Spleen (tissue), 11 donors: ENCODE results near the gene TAOK2. TPM values are rescaled to one million over a fixed set of nuclear protein-coding genes. Genes with fewer than 3 reads are reported as not detected.
"Not testable (repeated sequence)": the region's sequence is repeated elsewhere in the genome, so short reads cannot be mapped to it uniquely, and the experiment has no call there.

Source experiments
- DNase-seq: peaks from one replicate; pipeline ENCODE4 v3.0.0-alpha.2; 2020
- H3K27ac ChIP-seq, 8 donors: fragments of 200-600 bp; sonication (generic) in 7 of 8; 1 replicate in 4 of 8; 2 replicates in 4 of 8; pipeline versions ENCODE4 v1.5.0 to v1.8.0; 2016 to 2021; ENCODE audit warnings: inconsistent platforms in 4 of 8, mild to moderate bottlenecking in 4 of 8, moderate library complexity in 1 of 8
- H3K27me3 ChIP-seq, 7 donors: fragments of 200-600 bp; sonication (generic) in 6 of 7; replicated peaks in 1 of 7; 1 replicate in 4 of 7; 2 replicates in 3 of 7; pipeline versions ENCODE4 v1.5.0 to v1.8.0; 2016 to 2021; ENCODE audit warnings: inconsistent platforms in 3 of 7, mild to moderate bottlenecking in 1 of 7
- H3K36me3 ChIP-seq, 6 donors: fragments of 200-600 bp; sonication (generic) in 5 of 6; 1 replicate in 4 of 6; 2 replicates in 2 of 6; pipeline versions ENCODE4 v1.5.0 to v1.8.0; 2016 to 2021; ENCODE audit warnings: inconsistent platforms in 2 of 6
- H3K4me1 ChIP-seq, 6 donors: fragments of 200-600 bp; sonication (generic) in 5 of 6; 1 replicate in 3 of 6; 2 replicates in 3 of 6; pipeline versions ENCODE4 v1.5.0 to v1.8.0; 2016 to 2021; ENCODE audit warnings: inconsistent platforms in 3 of 6
- H3K4me3 ChIP-seq, 8 donors: fragments of 200-600 bp; sonication (generic) in 7 of 8; 1 replicate in 4 of 8; 2 replicates in 4 of 8; pipeline versions ENCODE4 v1.5.0 to v1.8.0; 2016 to 2021; ENCODE audit warnings: inconsistent platforms in 4 of 8, mild to moderate bottlenecking in 4 of 8, moderate library complexity in 2 of 8
- H3K9me3 ChIP-seq, 8 donors: fragments of 200-600 bp; sonication (generic) in 7 of 8; 1 replicate in 4 of 8; 2 replicates in 4 of 8; pipeline versions ENCODE4 v1.5.0 to v1.8.0; 2016 to 2021; ENCODE audit warnings: inconsistent platforms in 4 of 8
- POLR2A ChIP-seq, 3 donors: fragments of 450-650 bp; IDR thresholded peaks; one replicate each; pipeline ENCODE4 v1.5.1; 2017; ENCODE audit warnings: antibody characterized with exemption in 3 of 3, mild to moderate bottlenecking in 1 of 3
- POLR2AphosphoS5 ChIP-seq, 3 donors: sonication (generic); formaldehyde crosslinking; IDR thresholded peaks; one replicate each; pipeline ENCODE4 v1.5.1; 2017; ENCODE audit warnings: antibody characterized with exemption in 3 of 3
- WGBS, 5 donors: extraction: QIAGEN DNeasy Blood & Tissue Kit in 3 of 5; methylation state at CpG; one replicate each; pipeline versions ENCODE4 v1.1.5 to v1.1.7; 2013 to 2018; 5-methylcytosine and 5-hydroxymethylcytosine counted together
- intact Hi-C: fragments of 100-400 bp; cut with DNase I; formaldehyde crosslinking; loops from one replicate; pipeline ENCODE4 v1.15.0; 2023; ENCODE audit warnings: low total_unique reads
- polyA plus RNA-seq, 3 donors: library from polyadenylated mRNA; stranded (reverse); fragments of 200-250 nt; gene quantifications; one replicate each; pipeline ENCODE4 v1.2.1, GENCODE V29; 2013
- total RNA-seq, 7 donors: library from RNA; depleted of rRNA in 3 of 7; stranded (reverse); fragments of >200 nt in 3 of 7; fragmentation: NEBNext Ultra II Directional in 4 of 7; extraction: Animal tissue kit (Norgen Biotek cat#: 25700) in 4 of 7; gene quantifications; one replicate each; pipeline versions ENCODE4 v1.1.0 to v1.2.1, GENCODE V29; 2016 to 2021
- TF ChIP-seq, protein P1 (sequence below), 11 experiments: fragments of 200-600 bp in 7 of 11; fragments of 450-650 bp in 4 of 11; sonication (generic) in 4 of 11; IDR thresholded peaks in 8 of 11; conservative IDR thresholded peaks in 3 of 11; 1 replicate in 7 of 11; 2 replicates in 4 of 11; pipeline versions ENCODE4 v1.4.0 to v1.8.0; 2016 to 2021; ENCODE audit warnings: antibody characterized with exemption in 11 of 11, inconsistent platforms in 4 of 11, mild to moderate bottlenecking in 1 of 11
- donor health status: healthy with polysubstance abuse.
- donor health status: DM: no; HTN: no; CAD: no; lungs with moderate emphysema.
- donor health status: DM: no; HTN: no; CAD: no.
- donor health status: Bipolar disorder and iron deficiency.
- donor health status: healthy.
- donor health status: DM: no; HTN: no; CAD: no.
- donor health status: DM: yes; HTN: yes; CAD: no.

TAOK2 gene
- total and polyA plus RNA-seq, 10 donors, result 13.2 to 96.5 (median 71.6) TPM

DNA sequence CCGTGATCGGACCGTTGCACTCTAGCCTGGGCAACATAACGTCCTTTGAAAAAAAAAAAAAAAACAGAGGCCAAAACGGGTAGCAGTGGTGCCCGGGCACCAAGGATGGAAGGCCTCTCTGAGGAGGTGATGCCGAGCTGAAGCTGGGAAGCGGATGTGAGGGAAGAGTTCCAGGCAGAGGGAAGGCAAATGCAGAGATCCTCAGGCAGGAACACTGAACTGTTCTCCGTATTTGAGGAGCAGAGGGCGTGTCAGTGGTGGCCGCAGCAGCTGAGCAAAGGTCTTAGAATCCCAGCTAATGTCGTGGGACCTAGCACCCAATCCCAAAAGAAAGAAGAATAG, 47.0 kb upstream of the TAOK2 start:
- Histone ChIP-seq H3K27me3 (no peaks in the 10 kb centered on the region), H3K27ac (peak overlapping the region; percentile 84 to 94 (median 89)), H3K36me3 (peaks cover 0 to 23% (median 14%) of the 10 kb centered on the region in 6 donors), H3K4me1 (peaks cover 12 to 40% (median 29%) of the 10 kb centered on the region in 6 donors), H3K4me3 (peak overlapping the region; percentile 89 to 100 (median 98)), H3K9me3 (no peaks in the 10 kb centered on the region)
- DNase-seq, result no peak
- intact Hi-C loops, result no loop called here
- WGBS, 5 donors, result 9 to 16% (median 14%) methylated on average over 12 of the region's 12 CpGs
- TF ChIP-seq POLR2A (IDR thresholded peaks at IDR 0.05), result no peak
- TF ChIP-seq POLR2AphosphoS5 (IDR thresholded peaks at IDR 0.05), result no peak
- TF ChIP-seq, protein P1, sequence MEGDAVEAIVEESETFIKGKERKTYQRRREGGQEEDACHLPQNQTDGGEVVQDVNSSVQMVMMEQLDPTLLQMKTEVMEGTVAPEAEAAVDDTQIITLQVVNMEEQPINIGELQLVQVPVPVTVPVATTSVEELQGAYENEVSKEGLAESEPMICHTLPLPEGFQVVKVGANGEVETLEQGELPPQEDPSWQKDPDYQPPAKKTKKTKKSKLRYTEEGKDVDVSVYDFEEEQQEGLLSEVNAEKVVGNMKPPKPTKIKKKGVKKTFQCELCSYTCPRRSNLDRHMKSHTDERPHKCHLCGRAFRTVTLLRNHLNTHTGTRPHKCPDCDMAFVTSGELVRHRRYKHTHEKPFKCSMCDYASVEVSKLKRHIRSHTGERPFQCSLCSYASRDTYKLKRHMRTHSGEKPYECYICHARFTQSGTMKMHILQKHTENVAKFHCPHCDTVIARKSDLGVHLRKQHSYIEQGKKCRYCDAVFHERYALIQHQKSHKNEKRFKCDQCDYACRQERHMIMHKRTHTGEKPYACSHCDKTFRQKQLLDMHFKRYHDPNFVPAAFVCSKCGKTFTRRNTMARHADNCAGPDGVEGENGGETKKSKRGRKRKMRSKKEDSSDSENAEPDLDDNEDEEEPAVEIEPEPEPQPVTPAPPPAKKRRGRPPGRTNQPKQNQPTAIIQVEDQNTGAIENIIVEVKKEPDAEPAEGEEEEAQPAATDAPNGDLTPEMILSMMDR (IDR thresholded peaks at IDR 0.05 in 8 of 11, conservative IDR thresholded peaks at IDR 0.05 in 3 of 11), result no peak

DNA sequence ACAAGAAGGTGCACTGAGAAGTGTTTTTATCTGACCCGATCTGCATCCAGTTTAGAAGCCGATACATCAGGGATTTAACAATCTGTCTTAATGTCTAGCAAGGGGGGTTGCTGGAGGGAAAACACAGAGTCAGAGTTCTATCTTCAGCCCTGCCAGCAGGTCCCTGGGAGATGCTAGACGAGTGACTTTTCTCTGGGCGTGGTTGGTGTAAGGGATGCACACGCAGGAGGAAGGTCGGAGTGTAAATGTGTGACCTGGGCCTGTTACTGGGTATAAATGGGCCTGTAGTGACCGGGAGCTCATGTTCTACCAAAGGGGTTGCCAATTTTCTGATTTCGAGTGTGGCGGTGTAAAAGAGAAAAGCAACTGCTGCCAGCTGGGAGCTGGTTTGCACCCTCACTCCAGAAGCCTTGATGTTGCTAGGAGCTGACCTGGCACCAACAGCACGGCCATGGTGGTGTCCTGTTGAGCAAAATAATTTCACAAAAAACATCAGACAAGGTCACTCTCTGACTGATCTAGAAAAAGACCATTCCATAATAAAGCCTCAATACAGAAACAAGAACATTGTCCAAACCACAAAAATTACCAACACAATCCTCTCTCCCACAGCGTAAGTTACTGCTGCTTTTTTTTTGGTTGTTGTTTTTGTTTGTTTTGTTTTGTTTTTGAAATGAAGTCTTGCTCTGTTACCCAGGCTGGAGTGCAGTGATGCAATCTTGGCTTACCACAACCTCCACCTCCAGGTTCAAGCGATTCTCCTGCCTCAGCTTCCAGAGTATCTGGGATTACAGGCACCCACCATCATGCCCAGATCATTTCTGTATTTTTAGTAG, 46.4 kb upstream of the TAOK2 start:
- no peaks in the 10 kb centered on the region for H3K9me3 ChIP-seq
- TF ChIP-seq POLR2A (IDR thresholded peaks at IDR 0.05) (no peak), POLR2AphosphoS5 (IDR thresholded peaks at IDR 0.05) (no peak)
- TF ChIP-seq, protein P1 (IDR thresholded peaks at IDR 0.05 in 8 of 11, conservative IDR thresholded peaks at IDR 0.05 in 3 of 11), result no peak
- H3K27ac ChIP-seq, result peak overlapping the region in 6 of 8 donors; percentile 84 to 94 (median 90)
- H3K36me3 ChIP-seq, result peaks cover 0 to 17% (median 10%) of the 10 kb centered on the region in 6 donors
- H3K27me3 ChIP-seq, result no peaks in the 10 kb centered on the region
- DNase-seq, result no peak
- WGBS, 5 donors, result 71 to 85% (median 76%) methylated on average over 12 of the region's 12 CpGs
- peak overlapping the region in 5 of 8 donors; percentile 89 to 100 (median 99) for H3K4me3 ChIP-seq
- intact Hi-C loops, result no loop called here
- H3K4me1 ChIP-seq, result peaks cover 12 to 40% (median 29%) of the 10 kb centered on the region in 6 donors

DNA sequence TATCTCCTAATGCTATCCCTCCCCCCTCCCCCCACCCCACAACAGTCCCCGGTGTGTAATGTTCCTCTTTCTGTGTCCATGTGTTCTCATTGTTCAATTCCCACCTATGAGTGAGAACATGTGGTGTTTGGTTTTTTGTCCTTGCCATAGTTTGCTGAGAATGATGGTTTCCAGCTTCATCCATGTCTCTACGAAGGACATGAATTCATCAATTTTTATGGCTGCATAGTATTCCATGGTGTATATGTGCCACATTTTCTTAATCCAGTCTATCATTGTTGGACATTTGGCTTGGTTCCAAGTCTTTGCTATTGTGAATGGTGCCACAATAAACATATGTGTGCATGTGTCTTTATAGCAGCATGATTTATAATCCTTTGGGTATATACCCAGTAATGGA, 41.9 kb upstream of the TAOK2 start:
- H3K27ac ChIP-seq, intact Hi-C loops, H3K4me3 ChIP-seq, H3K27me3 ChIP-seq, H3K36me3 ChIP-seq, DNase-seq, H3K9me3 ChIP-seq: not testable (repeated sequence)
- H3K4me1 ChIP-seq, result peaks cover 0 to 13% (median 8%) of the 10 kb centered on the region in 6 donors
- WGBS, 5 donors, result 59 to 92% (median 79%) methylated on average over 2 of the region's 2 CpGs

DNA sequence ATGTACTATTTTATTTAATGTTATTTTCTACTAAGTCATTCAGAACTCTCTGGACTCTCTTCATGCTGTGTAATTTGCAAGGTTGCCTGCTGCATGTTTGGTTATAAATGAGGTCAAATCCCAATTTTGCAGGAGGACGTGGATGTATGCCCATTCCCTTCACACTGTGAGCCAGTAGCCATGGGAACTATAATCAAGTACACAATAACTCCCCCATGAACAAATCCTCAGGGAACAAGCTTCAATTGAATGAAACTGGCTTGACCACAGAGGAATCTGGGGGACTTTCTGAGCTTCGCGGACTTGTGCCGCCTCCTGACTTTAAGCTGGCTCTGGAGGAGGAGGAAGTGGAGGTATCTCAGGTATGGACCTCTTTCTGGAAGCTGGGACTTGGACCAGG, 33.0 kb upstream of the TAOK2 start:
- Histone ChIP-seq H3K9me3 (peaks cover 0 to 5% (median 0%) of the 10 kb centered on the region in 8 donors), H3K27ac (no peak overlapping the region), H3K4me1 (peaks cover 0 to 3% (median 0%) of the 10 kb centered on the region in 6 donors), H3K27me3 (peaks cover 0 to 19% (median 0%) of the 10 kb centered on the region in 7 donors), H3K4me3 (no peak overlapping the region), H3K36me3 (no peaks in the 10 kb centered on the region)
- intact Hi-C loops, result no loop called here
- DNase-seq, result no peak
- 75 to 82% (median 78%) methylated on average over 4 of the region's 4 CpGs for WGBS, 5 donors
- TF ChIP-seq POLR2A (IDR thresholded peaks at IDR 0.05) (no peak), POLR2AphosphoS5 (IDR thresholded peaks at IDR 0.05) (no peak)
- TF ChIP-seq, protein P1 (IDR thresholded peaks at IDR 0.05 in 8 of 11, conservative IDR thresholded peaks at IDR 0.05 in 3 of 11), result no peak
